RPMI7951 (cell line): ENCODE measurements around the gene TENT5A. TPM values are rescaled to one million over a fixed set of nuclear protein-coding genes. Genes with fewer than 3 reads are reported as not detected.
"Not testable (repeated sequence)": the region's sequence is repeated elsewhere in the genome, so short reads cannot be mapped to it uniquely, and the experiment has no call there.

Experiments used
- DNase-seq: peaks from one replicate; pipeline ENCODE4 v3.0.0-alpha.2; 2012; ENCODE audit warnings: low read depth
- total RNA-seq: library from RNA; depleted of rRNA; stranded (reverse); fragments of >200 nt; shearing (Covaris generic); gene quantifications from 2 replicates; pipeline ENCODE4 v1.2.3, GENCODE V29; 2014

Gene TENT5A
- total RNA-seq, 1 experiment from 2014 or later = 14.8 TPM

- peak; percentile 67 for DNase-seq
These were observed 1.6 kb downstream of the TENT5A start for GRCh38 chr6:81750681-81751387.

GRCh38 chr6:81750200-81750599 lies 2.3 kb downstream of the TENT5A start:
- no peak for DNase-seq

GRCh38 chr6:81749707-81750106 lies 2.8 kb downstream of the TENT5A start:
- peak; percentile 58 for DNase-seq

GRCh38 chr6:81748994-81749393 lies 3.5 kb downstream of the TENT5A start:
- no peak for DNase-seq

- no peak for DNase-seq
These were observed 5.2 kb downstream of the TENT5A start for GRCh38 chr6:81747327-81747726.

- DNase-seq = no peak
These were observed 8.3 kb downstream of the TENT5A start for GRCh38 chr6:81744131-81744530.

- DNase-seq = no peak
These were observed 8.8 kb downstream of the TENT5A start for GRCh38 chr6:81743649-81744048.

GRCh38 chr6:81741689-81742088 lies 10.8 kb downstream of the TENT5A start:
- DNase-seq = no peak

GRCh38 chr6:81740591-81740990 lies 11.9 kb downstream of the TENT5A start:
- DNase-seq = not testable (repeated sequence)

- DNase-seq = no peak
These were observed 13.0 kb downstream of the TENT5A start for GRCh38 chr6:81739230-81740195.

- DNase-seq = no peak
These were observed 16.1 kb downstream of the TENT5A start for GRCh38 chr6:81736428-81736827.

- no peak for DNase-seq
These were observed 16.6 kb downstream of the TENT5A start for GRCh38 chr6:81735756-81736380.

- DNase-seq = peak; percentile 77
These were observed 17.9 kb downstream of the TENT5A start for GRCh38 chr6:81734500-81735150.

GRCh38 chr6:81734081-81734480 lies 18.4 kb downstream of the TENT5A start:
- DNase-seq = peak; percentile 40

GRCh38 chr6:81731814-81732213 lies 20.7 kb downstream of the TENT5A start:
- DNase-seq = peak; percentile 56

- DNase-seq = no peak
These were observed 24.5 kb downstream of the TENT5A start for GRCh38 chr6:81727876-81728517.

GRCh38 chr6:81725127-81725526 lies 27.4 kb downstream of the TENT5A start:
- DNase-seq = no peak

- DNase-seq = no peak
These were observed 29.8 kb downstream of the TENT5A start for GRCh38 chr6:81722506-81723223.

- DNase-seq = no peak
These were observed 32.1 kb downstream of the TENT5A start for GRCh38 chr6:81720427-81720826.

- DNase-seq = no peak
These were observed 34.4 kb downstream of the TENT5A start for GRCh38 chr6:81718126-81718525.

- DNase-seq = no peak
These were observed 37.8 kb downstream of the TENT5A start for GRCh38 chr6:81714684-81715083.
